Skeletal muscle cell (primary cell): ENCODE data around the gene LRRN4.

Source experiments
- DNase-seq: peaks from one replicate; pipeline ENCODE4 v3.0.0-alpha.2; 2010; ENCODE audit warnings: low read depth
- H3K4me3 ChIP-seq: 2 replicates; pipeline ENCODE4 v1.5.1; 2011; ENCODE audit warnings: low read depth, mild to moderate bottlenecking, control low read depth, low read length, moderate library complexity

LRRN4 gene

GRCh38 chr20:5991623-5992441 lies 62.0 kb downstream of the LRRN4 start:
- no peak for DNase-seq

GRCh38 chr20:5990946-5991345 lies 62.9 kb downstream of the LRRN4 start:
- DNase-seq = no peak
- H3K4me3 ChIP-seq = no peak overlapping the region

More at GRCh38 chr20:5991623-5992441, 62.0 kb downstream of the LRRN4 start:
- no peak overlapping the region for H3K4me3 ChIP-seq
